HEK293 (cell line): Measurements from ENCODE around the gene SMIM1.

Experiments
- CTCF ChIA-PET: fragments of 350-600 bp; formaldehyde crosslinking; extraction: SDS; loops from one replicate; lab custom pipeline; 2021; ENCODE audit warnings: antibody characterized with exemption; lab: Yijun Ruan, JAX
- POLR2A ChIA-PET: fragments of 300-600 bp; formaldehyde crosslinking; extraction: SDS; loops from one replicate; lab custom pipeline; 2020; ENCODE audit warnings: antibody characterized with exemption, inconsistent platforms; lab: Yijun Ruan, JAX
- H3K27ac ChIP-seq: fragments of 200-500 bp; sonication (Bioruptor generic); 2 replicates; pipeline ENCODE4 v1.5.1; 2014; ENCODE audit warnings: low read depth, low read length, control low read depth, inconsistent platforms; ENCODE audit errors: extremely low read depth
- H3K36me3 ChIP-seq, 2 experiments: fragments of 200-500 bp in 1 of 2; sonication (Bioruptor generic) in 1 of 2; 1 replicate in 1 of 2; 2 replicates in 1 of 2; pipeline ENCODE4 v1.5.1; 2014 to 2017; ENCODE audit warnings: inconsistent platforms in 2 of 2, low read length in 2 of 2; ENCODE audit not compliant: control insufficient read depth in 2 of 2, insufficient read depth in 1 of 2
- H3K4me1 ChIP-seq: fragments of 200-500 bp; sonication (Bioruptor generic); 2 replicates; pipeline ENCODE4 v1.5.1; 2014; ENCODE audit warnings: mild to moderate bottlenecking, low read length, inconsistent platforms; ENCODE audit not compliant: control insufficient read depth, insufficient read depth
- H3K4me3 ChIP-seq: 2 replicates; pipeline ENCODE4 v1.5.1; 2011; ENCODE audit warnings: low read depth, mild to moderate bottlenecking, control low read depth, low read length, moderate library complexity
- H3K9me3 ChIP-seq: fragments of 200-500 bp; sonication (Bioruptor generic); 2 replicates; pipeline ENCODE4 v1.5.1; 2014; ENCODE audit warnings: low read depth, low read length, inconsistent platforms; ENCODE audit not compliant: control insufficient read depth, insufficient read depth
- HOXA7 ChIP-seq: sonication (generic); formaldehyde crosslinking; IDR thresholded peaks from 2 replicates; pipeline ENCODE4 v1.8.1; 2022; ENCODE audit warnings: missing genetic modification reagents, borderline replicate concordance
- RBAK ChIP-seq: fragments of 450-650 bp; formaldehyde crosslinking; IDR thresholded peaks from 2 replicates; pipeline ENCODE4 v1.5.1; 2016; ENCODE audit warnings: missing biosample characterization, missing genetic modification characterization
- ZNF133 ChIP-seq: fragments of 450-650 bp; formaldehyde crosslinking; IDR thresholded peaks from 2 replicates; pipeline ENCODE4 v1.5.1; 2016; ENCODE audit warnings: missing biosample characterization, missing genetic modification characterization
- ZNF169 ChIP-seq: fragments of 450-650 bp; formaldehyde crosslinking; IDR thresholded peaks from 2 replicates; pipeline ENCODE4 v1.5.1; 2016; ENCODE audit warnings: missing biosample characterization, missing genetic modification characterization
- ZNF184 ChIP-seq: fragments of 450-650 bp; IDR thresholded peaks from 2 replicates; pipeline ENCODE4 v1.5.1; 2018; ENCODE audit warnings: missing biosample characterization, mild to moderate bottlenecking, missing genetic modification characterization
- ZNF211 ChIP-seq: fragments of 450-650 bp; formaldehyde crosslinking; IDR thresholded peaks from 2 replicates; pipeline ENCODE4 v1.5.1; 2016; ENCODE audit warnings: low read depth, missing biosample characterization, missing genetic modification characterization
- ZNF302 ChIP-seq: fragments of 450-650 bp; formaldehyde crosslinking; IDR thresholded peaks from 2 replicates; pipeline ENCODE4 v1.5.1; 2016; ENCODE audit warnings: missing biosample characterization, missing genetic modification characterization, low read depth
- ZNF391 ChIP-seq: fragments of 450-650 bp; formaldehyde crosslinking; IDR thresholded peaks from 2 replicates; pipeline ENCODE4 v1.5.1; 2016; ENCODE audit warnings: low read depth, missing biosample characterization, missing genetic modification characterization, borderline replicate concordance
- ZNF394 ChIP-seq: fragments of 450-650 bp; formaldehyde crosslinking; IDR thresholded peaks from 2 replicates; pipeline ENCODE4 v1.5.1; 2016; ENCODE audit warnings: missing biosample characterization, missing genetic modification characterization, mild to moderate bottlenecking, moderate library complexity, borderline replicate concordance
- ZNF404 ChIP-seq: fragments of 450-650 bp; formaldehyde crosslinking; IDR thresholded peaks from 2 replicates; pipeline ENCODE4 v1.5.1; 2017; ENCODE audit warnings: missing biosample characterization, missing genetic modification characterization
- ZNF48 ChIP-seq: fragments of 450-650 bp; formaldehyde crosslinking; IDR thresholded peaks from 2 replicates; pipeline ENCODE4 v1.5.1; 2016; ENCODE audit warnings: missing biosample characterization, missing genetic modification characterization
- ZNF560 ChIP-seq: fragments of 450-650 bp; formaldehyde crosslinking; IDR thresholded peaks from 2 replicates; pipeline ENCODE4 v1.5.1; 2017; ENCODE audit warnings: missing biosample characterization, missing genetic modification characterization, borderline replicate concordance
- ZNF610 ChIP-seq: fragments of 450-650 bp; formaldehyde crosslinking; IDR thresholded peaks from 2 replicates; pipeline ENCODE4 v1.5.1; 2016; ENCODE audit warnings: missing biosample characterization, missing genetic modification characterization, borderline replicate concordance
- ZNF660 ChIP-seq: fragments of 450-650 bp; IDR thresholded peaks from 2 replicates; pipeline ENCODE4 v1.5.1; 2018; ENCODE audit warnings: missing biosample characterization, mild to moderate bottlenecking, missing genetic modification characterization
- ZNF777 ChIP-seq: fragments of 450-650 bp; formaldehyde crosslinking; IDR thresholded peaks from 2 replicates; pipeline ENCODE4 v1.5.1; 2017; ENCODE audit warnings: missing biosample characterization, missing genetic modification characterization, borderline replicate concordance
- TF ChIP-seq, protein P1 (sequence below): fragments of 450-650 bp; formaldehyde crosslinking; IDR thresholded peaks from 2 replicates; pipeline ENCODE4 v1.5.1; 2016; ENCODE audit warnings: missing biosample characterization, missing genetic modification characterization, low read depth
- TF ChIP-seq, protein P2 (sequence below): fragments of 450-650 bp; formaldehyde crosslinking; IDR thresholded peaks from 2 replicates; pipeline ENCODE4 v1.5.1; 2017; ENCODE audit warnings: missing biosample characterization, missing genetic modification characterization
- TF ChIP-seq, protein P3 (sequence below): fragments of 450-650 bp; formaldehyde crosslinking; IDR thresholded peaks from 2 replicates; pipeline ENCODE4 v1.5.1; 2016; ENCODE audit warnings: missing biosample characterization, missing genetic modification characterization
- TF ChIP-seq, protein P4 (sequence below): fragments of 450-650 bp; formaldehyde crosslinking; IDR thresholded peaks from 2 replicates; pipeline ENCODE4 v1.5.1; 2016; ENCODE audit warnings: missing biosample characterization, missing genetic modification characterization
- TF ChIP-seq, protein P5 (sequence below): fragments of 450-650 bp; formaldehyde crosslinking; IDR thresholded peaks from 2 replicates; pipeline ENCODE4 v1.5.1; 2016; ENCODE audit warnings: missing biosample characterization, missing genetic modification characterization

The SMIM1 gene

DNA sequence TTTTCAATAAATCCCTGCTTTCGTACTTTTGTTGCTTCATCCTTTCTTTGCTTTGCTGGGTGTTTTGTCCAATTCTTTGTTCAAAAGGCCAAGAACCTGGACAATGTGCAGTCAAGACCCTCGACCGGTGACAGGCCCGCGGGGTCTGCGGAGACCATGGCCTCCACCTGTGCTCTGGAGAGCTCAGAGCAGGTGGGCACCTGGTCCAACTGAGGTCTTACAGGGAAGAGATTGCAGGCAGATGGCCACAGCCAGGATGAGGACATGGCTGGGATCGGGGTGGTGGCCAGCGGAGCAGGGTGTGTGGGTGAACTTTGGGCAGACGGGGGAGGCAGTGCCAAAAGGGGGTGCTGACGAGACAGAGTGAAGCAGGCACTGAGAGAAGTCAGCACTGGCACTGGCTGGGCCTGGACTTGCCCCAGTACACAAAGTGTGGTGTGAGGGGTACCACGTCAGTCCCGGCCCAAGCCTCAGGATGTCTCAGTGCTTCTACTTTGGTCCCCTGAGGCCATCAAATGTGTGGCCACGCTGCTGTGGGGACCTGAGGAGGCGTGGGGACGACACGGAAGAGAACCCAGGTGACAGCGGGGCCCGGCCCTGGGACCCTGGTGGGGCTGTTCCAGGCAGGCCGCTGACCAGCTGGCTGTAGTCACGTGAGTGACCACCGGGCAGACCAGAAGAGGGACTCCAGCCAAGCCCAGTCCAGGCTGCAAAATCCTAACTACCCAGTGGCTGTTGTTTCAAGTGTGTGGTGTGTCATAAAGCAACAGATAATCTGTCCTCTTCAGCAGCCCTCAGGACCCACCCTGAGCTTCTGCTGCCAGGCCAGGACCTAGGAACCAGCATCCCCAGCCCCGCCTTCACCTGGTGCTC lies 30.7 kb upstream of the SMIM1 start:
- ChIA-PET POLR2A (no interaction called here), CTCF (interaction anchor here (0.6 kb wide), 1 partner anchor 17 kb away, joined by 3 read pairs; no protein-coding TSS in a partner anchor)
- TF ChIP-seq ZNF48 (tag by site-specific recombination): no peak
- no peak for TF ChIP-seq ZNF169 (tag by site-specific recombination)
- Histone ChIP-seq H3K4me3 (no peak overlapping the region), H3K4me1 (no peaks in the 10 kb centered on the region), H3K9me3 (no peaks in the 10 kb centered on the region), H3K36me3 (peaks cover 15 to 90% of the 10 kb centered on the region in 2 experiments; a peak in 2 of 3 replicates), H3K27ac (no peak overlapping the region)

DNA sequence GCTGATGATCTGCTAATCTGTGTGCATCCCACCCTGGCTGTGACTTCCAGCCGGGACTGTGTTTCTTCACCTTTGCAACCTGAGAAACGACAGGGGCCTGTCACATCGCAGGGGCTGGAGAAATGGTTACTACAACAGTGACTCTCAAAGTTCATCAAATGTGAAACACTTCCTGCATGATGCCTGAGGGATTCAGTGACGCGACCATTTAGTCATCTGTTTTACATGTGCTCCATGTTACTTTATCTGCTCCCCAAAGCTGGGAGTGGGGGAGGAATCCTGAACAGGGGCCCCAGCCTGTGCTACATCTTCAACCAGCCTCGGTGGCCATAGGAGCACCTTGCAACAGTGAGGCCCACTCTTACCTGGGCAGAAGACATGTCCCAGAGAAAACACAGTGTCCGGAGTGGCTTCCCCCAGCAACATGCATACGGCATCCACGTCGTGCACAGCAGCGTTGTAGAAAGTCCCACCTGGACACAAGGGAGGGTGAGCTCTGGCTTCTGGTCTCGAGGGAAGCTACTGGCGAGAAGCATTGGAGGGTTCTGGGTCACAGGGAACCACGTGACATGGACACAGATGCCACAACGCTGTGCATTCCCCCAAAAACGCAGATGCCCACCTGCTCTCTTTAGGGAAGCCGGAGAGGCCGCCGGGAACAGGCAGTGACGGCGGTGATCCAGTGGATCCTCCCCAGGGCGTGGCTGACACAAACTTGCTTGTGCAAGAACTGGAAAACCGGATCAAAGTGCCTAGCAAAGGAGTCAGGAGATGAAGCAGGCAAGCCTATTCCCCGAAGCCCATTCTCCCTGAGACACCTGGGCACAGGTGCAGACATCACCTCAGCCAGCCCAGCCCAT lies 29.9 kb upstream of the SMIM1 start:
- no peak overlapping the region for H3K4me3 ChIP-seq
- peaks cover 12 to 82% of the 10 kb centered on the region in 2 experiments; a peak in 2 of 3 replicates for H3K36me3 ChIP-seq
- no peaks in the 10 kb centered on the region for H3K4me1 ChIP-seq
- TF ChIP-seq RBAK (tag by site-specific recombination): no peak
- no peak for TF ChIP-seq ZNF211 (tag by site-specific recombination)
- TF ChIP-seq ZNF391: no peak
- TF ChIP-seq ZNF777 (tag by site-specific recombination): no peak
- no peaks in the 10 kb centered on the region for H3K9me3 ChIP-seq
- ChIA-PET CTCF (interaction anchor here (0.7 kb wide), 2 partner anchors 49 to 85 kb away, joined by 3 read pairs; no protein-coding TSS in a partner anchor), POLR2A (no interaction called here)
- no peak overlapping the region for H3K27ac ChIP-seq

DNA sequence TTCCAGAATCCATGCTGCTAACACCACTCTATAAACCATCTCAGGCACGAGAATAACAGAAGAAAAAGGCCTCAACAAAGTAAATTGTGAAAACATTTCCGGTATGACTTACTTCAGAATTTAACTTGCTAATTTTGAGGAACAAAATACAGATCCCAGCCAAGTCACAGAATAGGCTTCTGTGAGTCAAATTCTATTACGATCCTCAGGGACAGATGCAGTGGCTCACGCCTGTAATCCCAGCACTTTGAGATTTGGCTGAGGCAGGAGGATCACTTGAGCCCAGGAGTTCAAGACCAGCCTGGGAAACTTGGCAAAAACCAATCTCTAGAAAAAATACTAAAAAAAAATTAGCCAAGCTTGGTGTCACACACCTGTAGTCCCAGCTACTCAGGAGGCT lies 29.1 kb upstream of the SMIM1 start:
- Histone ChIP-seq H3K4me1 (no peaks in the 10 kb centered on the region), H3K4me3 (no peak overlapping the region), H3K27ac (no peak overlapping the region), H3K9me3 (no peaks in the 10 kb centered on the region), H3K36me3 (peaks cover 12 to 74% of the 10 kb centered on the region in 2 experiments; a peak in 2 of 3 replicates)
- CTCF ChIA-PET: interaction anchor here (0.7 kb wide), 1 partner anchor 84 kb away, joined by 3 read pairs; no protein-coding TSS in a partner anchor
- POLR2A ChIA-PET: no interaction called here
- TF ChIP-seq ZNF302 (no peak), ZNF660 (no peak), ZNF610 (tag by site-specific recombination) (no peak), ZNF394 (tag by site-specific recombination) (no peak), HOXA7 (no peak), ZNF404 (tag by site-specific recombination) (no peak), ZNF133 (tag by site-specific recombination) (no peak), ZNF560 (no peak), ZNF184 (tag by site-specific recombination) (no peak)
- TF ChIP-seq, protein P1, sequence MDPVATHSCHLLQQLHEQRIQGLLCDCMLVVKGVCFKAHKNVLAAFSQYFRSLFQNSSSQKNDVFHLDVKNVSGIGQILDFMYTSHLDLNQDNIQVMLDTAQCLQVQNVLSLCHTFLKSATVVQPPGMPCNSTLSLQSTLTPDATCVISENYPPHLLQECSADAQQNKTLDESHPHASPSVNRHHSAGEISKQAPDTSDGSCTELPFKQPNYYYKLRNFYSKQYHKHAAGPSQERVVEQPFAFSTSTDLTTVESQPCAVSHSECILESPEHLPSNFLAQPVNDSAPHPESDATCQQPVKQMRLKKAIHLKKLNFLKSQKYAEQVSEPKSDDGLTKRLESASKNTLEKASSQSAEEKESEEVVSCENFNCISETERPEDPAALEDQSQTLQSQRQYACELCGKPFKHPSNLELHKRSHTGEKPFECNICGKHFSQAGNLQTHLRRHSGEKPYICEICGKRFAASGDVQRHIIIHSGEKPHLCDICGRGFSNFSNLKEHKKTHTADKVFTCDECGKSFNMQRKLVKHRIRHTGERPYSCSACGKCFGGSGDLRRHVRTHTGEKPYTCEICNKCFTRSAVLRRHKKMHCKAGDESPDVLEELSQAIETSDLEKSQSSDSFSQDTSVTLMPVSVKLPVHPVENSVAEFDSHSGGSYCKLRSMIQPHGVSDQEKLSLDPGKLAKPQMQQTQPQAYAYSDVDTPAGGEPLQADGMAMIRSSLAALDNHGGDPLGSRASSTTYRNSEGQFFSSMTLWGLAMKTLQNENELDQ: no peak
- TF ChIP-seq, protein P2, sequence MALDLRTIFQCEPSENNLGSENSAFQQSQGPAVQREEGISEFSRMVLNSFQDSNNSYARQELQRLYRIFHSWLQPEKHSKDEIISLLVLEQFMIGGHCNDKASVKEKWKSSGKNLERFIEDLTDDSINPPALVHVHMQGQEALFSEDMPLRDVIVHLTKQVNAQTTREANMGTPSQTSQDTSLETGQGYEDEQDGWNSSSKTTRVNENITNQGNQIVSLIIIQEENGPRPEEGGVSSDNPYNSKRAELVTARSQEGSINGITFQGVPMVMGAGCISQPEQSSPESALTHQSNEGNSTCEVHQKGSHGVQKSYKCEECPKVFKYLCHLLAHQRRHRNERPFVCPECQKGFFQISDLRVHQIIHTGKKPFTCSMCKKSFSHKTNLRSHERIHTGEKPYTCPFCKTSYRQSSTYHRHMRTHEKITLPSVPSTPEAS (tag by site-specific recombination): no peak
- TF ChIP-seq, protein P3, sequence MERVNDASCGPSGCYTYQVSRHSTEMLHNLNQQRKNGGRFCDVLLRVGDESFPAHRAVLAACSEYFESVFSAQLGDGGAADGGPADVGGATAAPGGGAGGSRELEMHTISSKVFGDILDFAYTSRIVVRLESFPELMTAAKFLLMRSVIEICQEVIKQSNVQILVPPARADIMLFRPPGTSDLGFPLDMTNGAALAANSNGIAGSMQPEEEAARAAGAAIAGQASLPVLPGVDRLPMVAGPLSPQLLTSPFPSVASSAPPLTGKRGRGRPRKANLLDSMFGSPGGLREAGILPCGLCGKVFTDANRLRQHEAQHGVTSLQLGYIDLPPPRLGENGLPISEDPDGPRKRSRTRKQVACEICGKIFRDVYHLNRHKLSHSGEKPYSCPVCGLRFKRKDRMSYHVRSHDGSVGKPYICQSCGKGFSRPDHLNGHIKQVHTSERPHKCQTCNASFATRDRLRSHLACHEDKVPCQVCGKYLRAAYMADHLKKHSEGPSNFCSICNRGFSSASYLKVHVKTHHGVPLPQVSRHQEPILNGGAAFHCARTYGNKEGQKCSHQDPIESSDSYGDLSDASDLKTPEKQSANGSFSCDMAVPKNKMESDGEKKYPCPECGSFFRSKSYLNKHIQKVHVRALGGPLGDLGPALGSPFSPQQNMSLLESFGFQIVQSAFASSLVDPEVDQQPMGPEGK: no peak
- TF ChIP-seq, protein P4, sequence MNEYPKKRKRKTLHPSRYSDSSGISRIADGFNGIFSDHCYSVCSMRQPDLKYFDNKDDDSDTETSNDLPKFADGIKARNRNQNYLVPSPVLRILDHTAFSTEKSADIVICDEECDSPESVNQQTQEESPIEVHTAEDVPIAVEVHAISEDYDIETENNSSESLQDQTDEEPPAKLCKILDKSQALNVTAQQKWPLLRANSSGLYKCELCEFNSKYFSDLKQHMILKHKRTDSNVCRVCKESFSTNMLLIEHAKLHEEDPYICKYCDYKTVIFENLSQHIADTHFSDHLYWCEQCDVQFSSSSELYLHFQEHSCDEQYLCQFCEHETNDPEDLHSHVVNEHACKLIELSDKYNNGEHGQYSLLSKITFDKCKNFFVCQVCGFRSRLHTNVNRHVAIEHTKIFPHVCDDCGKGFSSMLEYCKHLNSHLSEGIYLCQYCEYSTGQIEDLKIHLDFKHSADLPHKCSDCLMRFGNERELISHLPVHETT (tag by site-specific recombination): no peak
- TF ChIP-seq, protein P5, sequence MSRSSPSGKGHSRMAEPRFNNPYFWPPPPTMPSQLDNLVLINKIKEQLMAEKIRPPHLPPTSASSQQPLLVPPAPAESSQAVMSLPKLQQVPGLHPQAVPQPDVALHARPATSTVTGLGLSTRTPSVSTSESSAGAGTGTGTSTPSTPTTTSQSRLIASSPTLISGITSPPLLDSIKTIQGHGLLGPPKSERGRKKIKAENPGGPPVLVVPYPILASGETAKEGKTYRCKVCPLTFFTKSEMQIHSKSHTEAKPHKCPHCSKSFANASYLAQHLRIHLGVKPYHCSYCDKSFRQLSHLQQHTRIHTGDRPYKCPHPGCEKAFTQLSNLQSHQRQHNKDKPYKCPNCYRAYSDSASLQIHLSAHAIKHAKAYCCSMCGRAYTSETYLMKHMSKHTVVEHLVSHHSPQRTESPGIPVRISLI: no peak
